GM21515 (cell line): ENCODE data around the gene RTEL1.
"Not testable (repeated sequence)": the region's sequence is repeated elsewhere in the genome, so short reads cannot be mapped to it uniquely, and the experiment has no call there.

ENCODE experiments used
- ATAC-seq: cut with Tn5 transposase; IDR thresholded peaks from one replicate; pipeline ENCODE4 v1.9.1; 2021; ENCODE audit not compliant: unreplicated experiment

Gene RTEL1

DNA sequence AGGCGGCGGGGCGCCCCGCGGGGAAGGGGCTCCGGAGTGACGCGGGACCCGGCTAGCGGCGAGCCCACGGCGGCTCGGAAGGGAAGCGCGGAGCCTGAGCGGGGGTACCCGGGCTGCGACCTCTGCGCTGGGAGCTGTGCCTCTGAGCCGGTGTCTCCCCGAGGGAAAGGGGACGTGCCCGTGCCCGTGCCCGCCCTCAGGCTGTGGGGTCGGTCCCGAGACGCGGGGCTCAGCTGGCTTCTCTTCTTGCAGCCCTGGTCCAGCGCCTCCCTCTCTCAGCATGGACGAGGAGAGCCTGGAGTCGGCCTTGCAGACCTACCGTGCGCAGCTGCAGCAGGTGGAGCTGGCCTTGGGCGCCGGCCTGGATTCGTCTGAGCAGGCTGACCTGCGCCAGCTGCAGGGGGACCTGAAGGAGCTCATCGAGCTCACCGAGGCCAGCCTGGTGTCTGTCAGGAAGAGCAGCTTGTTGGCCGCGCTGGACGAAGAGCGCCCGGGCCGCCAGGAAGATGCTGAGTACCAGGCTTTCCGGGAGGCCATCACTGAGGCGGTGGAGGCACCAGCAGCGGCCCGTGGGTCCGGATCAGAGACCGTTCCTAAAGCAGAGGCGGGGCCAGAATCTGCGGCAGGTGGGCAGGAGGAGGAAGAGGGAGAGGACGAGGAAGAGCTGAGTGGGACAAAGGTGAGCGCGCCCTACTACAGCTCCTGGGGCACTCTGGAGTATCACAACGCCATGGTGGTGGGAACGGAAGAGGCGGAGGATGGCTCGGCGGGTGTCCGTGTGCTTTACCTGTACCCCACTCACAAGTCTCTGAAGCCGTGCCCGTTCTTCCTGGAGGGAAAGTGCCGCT lies 50.4 kb downstream of the RTEL1 start:
- ATAC-seq = peak; percentile 14

DNA sequence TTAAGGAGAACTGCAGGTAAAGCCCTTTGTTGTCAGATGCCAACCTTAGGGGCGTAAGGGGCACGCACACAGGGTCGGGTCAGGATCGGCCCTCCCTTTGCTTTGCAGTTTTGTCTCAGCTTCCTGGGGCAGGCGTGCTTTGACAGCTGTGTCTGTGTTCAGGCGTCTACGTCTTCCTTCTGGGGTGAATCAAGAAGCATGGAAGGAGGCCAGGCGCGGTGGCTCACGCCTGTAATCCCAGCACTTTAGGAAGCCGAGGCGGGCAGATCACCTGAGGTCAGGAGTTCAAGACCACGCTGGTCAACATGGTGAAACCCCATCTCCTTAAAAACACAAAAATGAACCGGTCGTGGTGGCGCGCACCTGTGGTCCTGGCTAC lies 51.0 kb downstream of the RTEL1 start:
- ATAC-seq = no peak

DNA sequence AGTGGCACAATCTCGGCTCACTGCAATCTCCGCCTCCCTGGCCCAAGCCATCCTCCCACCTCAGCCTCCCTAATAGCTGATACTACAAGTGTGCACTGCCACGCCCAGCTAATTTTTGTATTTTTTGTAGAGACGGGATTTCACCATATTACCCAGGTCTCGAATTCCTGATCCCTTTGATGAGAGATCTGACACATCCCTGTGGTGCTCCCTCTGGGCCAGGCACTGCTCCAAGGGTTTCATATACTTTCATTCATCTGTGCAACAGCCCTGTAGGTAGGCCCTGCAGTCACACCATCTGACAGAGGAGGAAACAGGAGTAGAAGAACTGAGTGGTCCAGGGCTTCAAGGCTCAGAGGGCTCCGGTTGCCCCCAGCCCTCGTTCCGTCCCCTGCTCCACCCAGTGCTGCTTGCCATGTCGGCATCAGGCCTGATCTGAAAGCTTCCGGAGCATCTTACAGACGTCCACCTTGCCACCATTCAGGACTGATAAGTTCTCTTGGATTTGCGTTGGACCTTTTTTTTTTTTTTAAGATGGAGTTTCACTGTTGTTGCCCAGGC lies 53.1 kb downstream of the RTEL1 start:
- no peak for ATAC-seq

DNA sequence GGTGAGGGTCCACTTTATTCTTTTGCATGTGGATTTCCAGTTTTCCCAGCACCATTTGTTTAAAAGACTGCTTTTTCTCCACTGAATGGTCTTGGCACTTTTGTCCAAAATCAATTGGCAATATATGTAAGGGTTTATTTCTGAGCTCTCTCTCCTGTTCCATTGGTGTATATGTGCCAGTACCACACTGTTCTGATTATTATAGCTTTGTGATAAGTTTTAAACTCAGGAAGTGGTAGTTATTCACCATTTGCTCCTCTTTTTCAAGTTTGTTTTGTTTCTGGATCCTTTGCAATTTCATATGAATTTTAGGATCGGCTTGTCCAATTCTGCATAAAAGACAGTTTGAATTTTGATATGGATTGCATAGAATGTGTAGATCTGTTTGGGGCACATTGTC lies 54.1 kb downstream of the RTEL1 start:
- no peak for ATAC-seq

DNA sequence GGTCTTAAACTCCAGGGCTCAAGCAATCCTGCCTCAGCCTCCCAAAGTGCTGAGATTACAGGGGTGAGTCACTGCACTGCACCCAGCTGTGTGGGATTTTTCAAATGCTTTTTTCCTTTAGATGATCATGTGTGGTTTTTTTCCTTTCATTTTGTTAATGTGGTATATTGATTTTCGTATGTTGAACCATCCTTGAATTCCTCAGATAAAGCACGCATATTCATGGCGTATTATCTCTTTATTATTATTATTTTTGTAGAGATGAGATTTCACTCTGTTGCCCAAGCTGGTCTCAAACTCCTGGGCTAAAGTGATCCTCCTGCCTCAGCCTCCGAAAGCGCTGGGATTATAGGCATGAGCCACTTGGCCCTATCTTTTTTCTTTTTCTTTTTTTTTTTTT lies 56.7 kb downstream of the RTEL1 start:
- ATAC-seq = no peak

DNA sequence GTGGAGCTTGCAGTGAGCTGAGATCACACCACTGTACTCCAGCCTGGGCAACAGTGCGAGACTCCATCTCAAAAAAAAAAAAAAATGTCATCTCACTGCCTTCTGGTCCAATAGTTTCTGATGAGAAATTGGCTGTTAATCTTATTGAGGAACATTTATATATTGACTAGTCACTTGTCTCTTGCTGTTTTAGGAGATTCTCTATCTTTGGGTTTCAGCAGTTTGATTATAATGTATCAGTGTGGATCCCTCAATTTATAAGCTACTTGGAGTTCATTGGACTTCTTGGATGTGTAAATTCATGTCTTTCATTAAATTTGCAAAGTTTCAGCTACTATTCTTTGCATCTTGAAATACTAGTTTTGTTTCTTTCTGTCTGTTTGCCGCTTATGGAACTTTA lies 60.9 kb downstream of the RTEL1 start:
- ATAC-seq = no peak

DNA sequence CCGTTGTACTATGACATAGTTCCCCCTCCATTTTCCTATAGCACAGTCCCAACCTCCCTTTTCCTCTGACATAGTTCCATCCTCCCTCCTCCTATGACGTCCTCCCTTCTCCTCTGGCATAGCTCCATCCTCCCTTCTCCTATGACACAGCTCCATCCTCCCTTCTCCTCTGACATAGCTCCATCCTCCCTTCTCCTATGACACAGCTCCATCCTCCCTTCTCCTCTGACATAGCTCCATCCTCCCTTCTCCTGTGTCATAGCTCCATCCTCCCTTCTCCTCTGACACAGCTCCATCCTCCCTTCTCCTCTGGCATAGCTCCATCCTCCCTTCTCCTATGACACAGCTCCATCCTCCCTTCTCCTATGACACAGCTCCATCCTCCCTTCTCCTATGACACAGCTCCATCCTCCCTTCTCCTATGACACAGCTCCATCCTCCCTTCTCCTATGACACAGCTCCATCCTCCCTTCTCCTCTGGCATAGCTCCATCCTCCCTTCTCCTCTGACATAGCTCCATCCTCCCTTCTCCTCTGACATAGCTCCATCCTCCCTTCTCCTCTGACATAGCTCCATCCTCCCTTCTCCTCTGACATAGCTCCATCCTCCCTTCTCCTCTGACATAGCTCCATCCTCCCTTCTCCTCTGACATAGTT lies 65.0 kb downstream of the RTEL1 start:
- ATAC-seq = not testable (repeated sequence)

DNA sequence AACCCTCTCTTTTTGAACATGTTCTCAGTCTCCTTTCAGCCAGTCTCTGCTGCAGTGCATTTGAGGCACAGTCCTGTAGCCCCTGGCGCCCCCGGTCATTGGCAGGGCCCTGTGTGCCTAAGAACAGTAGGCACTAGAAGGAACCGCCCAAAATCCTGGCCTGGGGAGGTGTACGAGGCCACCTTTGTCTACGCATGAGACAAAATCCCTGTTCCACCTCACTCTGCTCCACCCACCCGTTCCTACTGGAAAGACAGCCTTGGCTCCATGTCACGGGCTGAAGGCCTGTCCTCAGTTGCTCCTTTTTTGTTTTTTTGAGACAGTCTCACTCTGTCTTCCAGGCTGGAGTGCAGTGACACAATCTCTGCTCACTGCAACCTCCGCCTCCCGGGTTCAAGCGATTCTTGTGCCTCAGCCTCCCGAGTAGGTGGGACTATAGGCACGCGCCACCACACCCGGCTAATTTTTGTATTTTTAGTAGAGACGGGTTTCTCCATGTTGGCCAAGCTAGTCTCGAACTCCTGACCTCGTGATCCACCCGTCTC lies 72.1 kb downstream of the RTEL1 start:
- not testable (repeated sequence) for ATAC-seq

DNA sequence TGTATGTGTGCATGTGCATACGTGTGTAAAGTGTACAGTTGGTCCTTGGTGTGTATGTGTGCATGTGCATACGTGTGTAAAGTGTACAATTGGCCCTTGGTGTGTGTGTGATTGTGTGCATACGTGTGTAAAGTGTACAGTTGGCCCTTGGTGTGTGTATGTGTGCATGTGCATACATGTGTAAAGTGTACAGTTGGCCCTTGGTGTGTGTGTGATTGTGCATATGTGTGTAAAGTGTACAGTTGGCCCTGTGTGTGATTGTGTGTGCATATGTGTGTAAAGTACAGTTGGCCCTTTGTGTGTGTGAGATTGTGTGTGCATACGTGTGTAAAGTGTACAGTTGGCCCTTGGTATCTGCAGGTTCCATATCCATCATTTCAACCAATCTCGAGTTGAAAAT lies 73.3 kb downstream of the RTEL1 start:
- ATAC-seq = no peak

DNA sequence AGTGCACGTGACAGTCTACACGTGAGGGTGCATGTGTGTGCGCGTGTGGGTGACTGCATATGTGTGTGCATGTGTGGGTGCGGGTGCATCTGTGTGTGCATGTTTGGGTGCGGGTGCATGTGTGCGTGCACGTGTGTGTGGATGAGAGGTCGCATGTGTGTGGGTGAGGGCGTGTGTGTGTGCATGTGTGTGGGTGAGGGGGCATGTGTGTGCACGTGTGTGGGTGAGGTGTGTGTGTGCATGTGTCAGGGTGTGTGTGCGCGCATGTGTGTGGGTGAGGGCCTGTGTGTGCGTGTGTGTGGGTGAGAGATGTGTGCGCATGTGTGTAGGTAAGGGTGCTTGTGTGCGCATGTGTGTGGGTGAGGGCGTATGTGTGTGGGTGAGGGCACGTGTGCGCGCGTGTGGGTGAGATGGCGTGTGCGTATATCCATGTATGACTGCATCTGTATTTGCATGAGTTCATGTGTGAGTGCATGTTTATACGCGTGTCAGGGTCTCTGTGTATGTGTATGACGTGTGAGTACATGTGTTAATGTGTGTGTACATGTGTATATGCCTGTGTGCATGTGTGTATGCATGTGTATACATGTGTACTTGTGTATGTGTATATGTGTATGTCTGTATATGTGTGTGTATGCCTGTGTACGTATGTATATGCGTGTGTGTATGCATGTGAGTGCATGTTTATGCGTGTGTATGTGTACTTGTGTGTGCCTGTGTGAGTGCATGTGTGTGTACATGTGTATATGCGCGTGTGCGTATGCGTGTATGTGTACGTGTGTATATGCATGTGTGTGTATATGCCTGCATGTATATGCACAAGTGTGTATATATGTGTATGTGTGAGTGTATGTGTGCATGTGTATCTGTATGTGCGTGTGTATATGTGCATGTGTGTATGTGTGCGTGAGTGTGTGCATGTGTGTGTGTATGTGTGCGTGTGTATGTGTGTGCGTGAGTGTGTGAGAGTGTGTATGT lies 74.3 kb downstream of the RTEL1 start:
- no peak for ATAC-seq

DNA sequence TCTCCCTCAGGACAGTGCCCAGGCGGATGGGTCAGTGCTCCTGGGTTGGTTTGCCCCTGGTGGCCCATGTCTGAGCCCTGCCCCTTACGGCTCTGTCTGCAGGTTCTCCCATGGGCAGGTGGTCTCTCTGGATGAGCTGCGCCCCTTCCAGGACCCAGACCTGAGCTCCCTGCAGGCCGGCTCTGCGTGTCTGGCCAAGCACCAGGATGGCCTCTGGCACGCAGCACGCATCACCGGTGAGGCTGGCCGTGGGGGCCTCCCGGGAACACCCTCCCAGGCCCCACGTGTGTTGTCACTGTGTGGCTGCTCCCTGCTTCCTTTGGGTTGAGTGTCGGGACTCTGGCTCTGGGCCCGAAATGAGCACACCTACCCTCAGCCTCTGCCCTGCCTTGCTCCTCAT lies 75.0 kb downstream of the RTEL1 start:
- ATAC-seq = no peak

DNA sequence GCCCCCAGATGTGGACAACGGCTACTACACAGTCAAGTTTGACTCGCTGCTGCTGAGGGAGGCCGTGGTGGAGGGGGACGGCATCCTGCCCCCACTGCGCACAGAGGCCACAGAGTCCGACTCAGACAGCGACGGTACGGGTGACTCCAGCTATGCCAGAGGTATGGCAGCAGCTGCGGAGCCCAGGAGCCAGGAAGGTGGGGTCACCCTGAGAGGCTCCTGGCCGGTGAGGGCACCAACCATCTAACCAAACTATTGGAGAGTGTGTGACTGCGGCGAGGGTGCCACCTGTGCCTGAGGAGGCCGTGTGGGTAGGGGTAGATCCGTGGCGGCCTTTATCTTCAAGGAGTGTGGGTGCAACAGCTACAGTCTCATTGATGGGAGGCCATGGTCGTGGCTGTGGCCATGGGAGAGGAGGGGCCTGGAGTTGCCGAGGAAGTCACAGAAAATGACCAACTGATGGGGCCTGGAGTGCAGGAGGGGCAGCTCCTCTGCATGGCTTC lies 75.5 kb downstream of the RTEL1 start:
- no peak for ATAC-seq

DNA sequence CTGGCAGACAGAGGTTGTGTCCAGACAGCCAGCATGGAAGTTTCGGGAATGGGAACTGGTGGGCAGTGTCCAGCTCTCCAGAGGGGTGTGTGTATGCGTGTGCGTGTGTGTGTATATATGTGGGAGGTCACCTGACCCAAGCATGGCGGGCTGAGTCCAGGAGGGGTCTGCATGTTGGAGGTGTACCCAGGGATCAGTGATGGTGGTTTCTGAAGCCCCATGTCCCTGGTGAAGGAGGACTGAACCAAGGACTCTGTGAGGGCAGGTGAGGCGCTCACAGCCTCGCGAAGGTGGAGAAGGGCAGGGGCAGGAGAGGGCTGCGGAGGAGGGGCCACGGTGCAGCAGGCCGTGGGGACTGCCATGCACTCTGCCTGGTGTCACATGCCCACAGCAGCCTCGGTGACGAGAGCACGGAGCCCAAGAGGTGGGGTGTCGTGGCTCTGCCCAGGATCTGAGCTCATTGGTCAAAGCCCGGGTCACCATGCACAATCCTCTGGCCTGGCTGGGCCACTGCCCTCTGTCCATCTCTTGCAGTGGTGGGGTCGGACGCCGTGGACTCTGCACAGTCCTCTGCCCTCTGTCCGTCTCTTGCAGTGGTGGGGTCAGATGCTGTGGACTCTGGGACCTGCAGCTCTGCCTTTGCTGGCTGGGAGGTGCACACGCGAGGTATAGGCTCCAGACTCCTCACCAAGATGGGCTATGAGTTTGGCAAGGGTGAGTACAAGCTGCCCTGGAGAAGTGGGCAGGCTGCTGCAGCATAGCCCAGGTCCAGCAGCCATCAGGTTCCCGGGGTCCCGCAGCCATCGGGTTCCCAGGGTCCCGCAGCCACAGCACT lies 76.2 kb downstream of the RTEL1 start:
- no peak for ATAC-seq

DNA sequence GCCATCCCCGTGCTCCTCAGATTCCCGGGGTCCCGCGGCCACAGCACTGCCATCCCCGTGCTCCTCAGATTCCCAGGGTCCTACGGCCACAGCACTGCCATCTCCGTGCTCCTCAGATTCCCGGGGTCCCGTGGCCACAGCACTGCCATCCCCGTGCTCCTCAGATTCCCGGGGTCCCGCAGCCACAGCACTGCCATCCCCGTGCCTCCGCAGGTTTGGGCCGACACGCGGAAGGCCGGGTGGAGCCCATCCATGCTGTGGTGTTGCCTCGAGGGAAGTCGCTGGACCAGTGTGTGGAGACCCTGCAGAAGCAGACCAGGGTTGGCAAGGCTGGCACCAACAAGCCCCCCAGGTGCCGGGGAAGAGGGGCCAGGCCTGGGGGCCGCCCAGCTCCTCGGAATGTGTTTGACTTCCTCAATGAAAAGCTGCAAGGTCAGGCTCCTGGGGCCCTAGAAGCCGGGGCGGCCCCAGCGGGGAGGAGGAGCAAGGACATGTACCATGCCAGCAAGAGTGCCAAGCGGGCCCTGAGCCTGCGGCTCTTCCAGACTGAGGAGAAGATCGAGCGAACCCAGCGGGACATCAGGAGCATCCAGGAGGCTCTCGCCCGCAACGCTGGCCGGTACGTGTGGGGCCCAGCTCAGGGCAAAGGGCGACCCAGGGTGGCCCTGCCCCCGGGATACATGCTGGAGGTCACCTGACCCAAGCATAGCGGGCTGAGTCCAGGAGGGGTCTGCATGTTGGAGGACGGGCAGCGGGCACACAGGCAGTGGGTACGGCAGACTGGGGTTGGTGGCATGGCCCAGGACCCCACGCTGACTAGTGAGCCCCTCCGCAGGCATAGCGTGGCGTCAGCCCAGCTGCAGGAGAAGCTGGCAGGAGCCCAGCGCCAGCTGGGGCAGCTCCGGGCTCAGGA lies 77.1 kb downstream of the RTEL1 start:
- no peak for ATAC-seq

DNA sequence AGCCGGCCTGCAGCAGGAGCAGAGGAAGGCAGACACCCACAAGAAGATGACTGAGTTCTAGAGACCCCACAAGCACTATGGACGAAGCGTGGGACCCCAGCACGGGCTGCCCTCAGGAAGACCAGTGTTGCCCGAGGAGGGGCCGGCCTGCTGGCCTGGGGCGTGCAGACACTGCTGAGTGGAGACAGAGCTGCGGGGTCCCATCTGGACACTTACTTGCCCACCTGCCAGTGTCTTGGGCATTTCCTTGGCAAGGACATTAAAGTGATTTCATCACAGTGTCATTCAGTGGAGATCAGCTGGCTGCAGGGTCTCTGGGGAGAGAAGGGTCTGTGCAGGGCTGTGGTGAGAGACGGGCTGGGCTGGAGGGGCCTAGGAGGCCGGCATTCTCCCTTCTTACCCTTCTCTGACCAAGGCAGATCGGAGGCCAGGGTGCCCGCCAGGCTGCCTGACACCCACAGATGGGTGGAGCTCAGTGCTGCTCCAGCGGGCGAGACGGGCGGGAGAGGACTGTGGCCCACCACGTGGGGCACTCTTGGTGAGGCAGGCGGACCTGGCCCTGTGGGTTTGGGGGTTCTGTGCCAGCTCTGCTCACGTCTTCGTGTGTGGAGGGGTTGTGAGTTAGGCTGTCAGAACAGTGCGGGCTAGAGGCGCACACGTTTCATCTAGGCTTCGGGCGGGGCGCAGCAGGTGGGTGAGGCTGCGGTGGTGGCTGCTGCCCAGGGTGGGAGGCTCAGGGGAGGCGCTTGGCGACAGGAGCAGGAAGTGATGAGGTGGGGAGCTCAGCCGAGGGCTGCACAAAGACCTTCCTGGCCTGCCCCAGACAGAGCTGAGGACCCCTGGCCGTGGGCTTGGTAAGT lies 78.0 kb downstream of the RTEL1 start, which contains the start of gene LIME1:
Gene LIME1 (plus strand): TSS at position 806 of the 860 bp plus-strand sequence. CDS start 886 bp downstream, outside the sequence.
- no peak for ATAC-seq

DNA sequence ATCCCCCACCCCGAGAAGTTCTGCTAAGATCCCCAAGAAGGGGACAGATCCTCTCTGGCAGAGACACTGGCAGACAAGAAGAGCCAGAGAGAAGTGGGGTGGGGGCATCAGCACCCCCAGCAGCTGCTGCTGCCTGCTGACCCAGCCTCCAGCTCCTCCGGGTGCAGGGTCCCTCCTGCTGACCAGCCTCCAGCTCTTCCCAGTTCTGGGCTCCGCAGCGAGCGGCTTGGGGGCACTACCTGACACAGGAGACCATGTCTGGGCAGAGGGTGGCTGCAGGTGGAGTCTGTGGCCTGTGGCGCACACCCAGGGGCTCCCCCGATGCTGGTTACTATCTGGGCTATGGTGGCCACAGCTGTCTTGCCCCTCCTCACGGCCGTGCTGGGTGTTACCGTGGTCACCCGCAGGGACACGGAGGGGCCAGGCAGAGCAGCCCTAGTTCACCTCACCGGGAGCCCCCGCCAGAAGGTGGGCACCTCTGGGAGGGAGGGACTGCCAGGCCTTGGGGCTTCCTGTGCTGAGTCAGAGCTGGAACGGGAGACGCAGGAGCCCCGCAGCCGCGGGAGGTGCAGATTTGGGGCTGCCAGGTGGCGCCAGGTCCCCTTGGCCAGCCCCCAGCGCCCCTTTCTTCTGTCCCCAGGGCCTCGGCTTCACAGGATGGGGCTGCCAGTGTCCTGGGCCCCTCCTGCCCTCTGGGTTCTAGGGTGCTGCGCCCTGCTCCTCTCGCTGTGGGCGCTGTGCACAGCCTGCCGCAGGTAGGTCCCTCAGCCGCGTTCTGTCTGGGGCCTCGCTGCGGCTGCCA lies 79.0 kb downstream of the RTEL1 start:
- no peak for ATAC-seq

DNA sequence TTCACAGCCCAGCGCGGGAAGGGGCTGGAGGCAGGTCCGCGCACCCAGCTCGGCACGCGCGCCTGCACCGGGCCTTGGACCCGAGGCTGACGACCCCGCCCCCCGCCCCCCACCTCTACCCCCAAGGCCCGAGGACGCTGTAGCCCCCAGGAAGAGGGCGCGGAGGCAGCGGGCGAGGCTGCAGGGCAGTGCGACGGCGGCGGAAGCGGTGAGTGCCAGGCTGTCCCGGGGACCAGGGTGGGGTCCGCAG lies 79.5 kb downstream of the RTEL1 start:
- no peak for ATAC-seq
